ENCODE measurements around the gene BLOC1S6. TPM values are rescaled to one million over a fixed set of nuclear protein-coding genes. Genes with fewer than 3 reads are reported as not detected.

The BLOC1S6 gene, protein sequence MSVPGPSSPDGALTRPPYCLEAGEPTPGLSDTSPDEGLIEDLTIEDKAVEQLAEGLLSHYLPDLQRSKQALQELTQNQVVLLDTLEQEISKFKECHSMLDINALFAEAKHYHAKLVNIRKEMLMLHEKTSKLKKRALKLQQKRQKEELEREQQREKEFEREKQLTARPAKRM
- 53.6 and 57.7 TPM in 2 replicates for total RNA-seq

DNA sequence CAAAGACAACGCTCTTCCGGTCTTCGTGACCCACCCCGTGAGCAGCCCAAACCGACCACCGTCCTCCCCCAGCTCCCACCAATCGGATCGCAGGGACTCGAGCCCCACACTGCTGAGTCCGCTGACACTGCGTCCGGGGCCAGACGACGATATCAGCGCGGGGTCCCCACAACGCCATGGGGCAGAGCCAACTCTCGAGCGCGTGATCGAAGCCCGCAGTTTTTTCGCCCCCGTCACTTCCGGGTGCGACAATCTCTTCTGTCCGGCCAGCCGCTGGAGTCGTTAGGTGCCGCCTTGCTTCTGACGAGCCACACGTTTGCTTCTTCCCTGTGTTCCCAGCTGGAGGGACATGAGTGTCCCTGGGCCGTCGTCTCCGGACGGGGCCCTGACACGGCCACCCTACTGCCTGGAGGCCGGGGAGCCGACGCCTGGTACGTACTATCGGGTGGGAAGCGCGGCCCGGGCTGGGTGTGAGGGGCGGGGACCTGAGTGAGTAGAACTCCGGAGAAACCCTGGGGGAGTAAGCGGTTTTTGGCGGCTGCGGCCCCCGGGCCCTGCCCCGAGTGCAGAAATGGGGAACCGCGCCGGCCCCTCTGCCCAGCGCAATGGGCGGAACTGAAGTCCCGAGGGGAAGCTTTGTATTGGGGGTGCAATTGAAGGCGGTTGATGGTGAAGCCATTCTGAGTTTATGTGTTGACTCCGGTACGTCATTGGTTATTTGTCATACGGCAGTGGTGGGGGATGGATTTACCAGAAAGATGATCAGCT, at the start of gene BLOC1S6:
Gene BLOC1S6, plus strand, starts transcription at position 285 of the 768 bp plus-strand sequence. Its CDS starts 65 bp downstream, at position 350.

DNA sequence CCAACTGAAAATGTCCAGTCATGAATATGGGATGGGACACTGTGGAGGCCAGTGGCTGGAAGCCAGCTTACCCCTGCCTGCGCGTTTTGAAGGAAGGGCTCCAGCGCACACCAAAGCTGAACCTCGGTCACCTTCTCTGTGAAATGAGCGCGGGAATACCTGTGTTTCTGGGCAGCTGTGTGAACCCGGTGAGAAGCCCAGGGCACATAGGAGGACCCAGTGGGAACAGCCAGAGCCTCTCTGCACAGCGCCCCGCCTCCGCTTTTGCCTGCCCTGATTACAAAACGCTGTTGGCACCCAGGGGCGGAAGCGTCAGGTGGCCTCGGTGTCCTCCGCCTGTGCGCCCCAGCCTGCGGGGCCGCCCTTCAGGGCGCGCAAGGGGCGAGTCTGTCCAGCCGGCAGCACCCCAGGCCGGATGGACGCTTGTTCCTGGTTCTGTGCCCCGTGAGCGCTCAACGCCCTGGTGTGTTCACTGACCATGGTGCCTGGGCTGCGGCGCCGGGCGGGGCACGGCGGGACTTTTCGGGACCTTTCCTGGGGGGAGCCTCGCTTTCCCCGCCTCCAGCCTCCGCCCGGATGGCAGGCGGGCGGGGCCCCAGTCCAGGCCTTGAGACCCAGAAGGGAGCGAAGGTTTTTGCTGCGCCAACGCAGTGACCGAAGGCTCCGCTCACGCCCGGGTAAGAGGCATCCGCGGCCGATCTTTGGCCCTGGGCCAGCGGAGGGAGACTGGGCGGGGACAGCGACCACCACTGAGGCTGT, 47.4 kb downstream of the BLOC1S6 start, which contains the start of gene SQOR:
Gene SQOR, plus strand, starts transcription at position 598 of the 759 bp plus-strand sequence. CDS start 23,895 bp downstream, outside the sequence.

Other genes with a start within 250 kb of the BLOC1S6 start
- gene GATM, start 208.8 kb upstream of the BLOC1S6 start, total RNA-seq, result 0.13 and 0.96 TPM in 2 replicates
- gene SLC30A4, start 64.6 kb upstream of the BLOC1S6 start, total RNA-seq, result 5.5 and 7.0 TPM in 2 replicates
- gene SQOR, start 47.6 kb downstream of the BLOC1S6 start, total RNA-seq, result 7.3 and 46.8 TPM in 2 replicates